ENCODE measurements around the gene SEPTIN11. TPM values are rescaled to one million over a fixed set of nuclear protein-coding genes. Genes with fewer than 3 reads are reported as not detected.

Gene SEPTIN11
- total RNA-seq, 1 donor from 2014 or later = 623 TPM

GRCh38 chr4:76998251-76998901, 48.8 kb downstream of the SEPTIN11 start:
- peak overlapping the region; percentile 42 for H3K27ac ChIP-seq (ENCODE audit: low read depth, low read length)
- H3K4me3 ChIP-seq (ENCODE audit: insufficient read depth, low read depth, low read length) = no peak overlapping the region
- no peaks in the 10 kb centered on the region for H3K9me3 ChIP-seq (ENCODE audit: insufficient read depth, low read depth, low read length)
- Mint-ChIP-seq H3K4me1 (ENCODE audit: low read depth, unreplicated experiment) (peaks cover 81% of the 10 kb centered on the region), H3K9me3 (ENCODE audit: unreplicated experiment) (no peaks in the 10 kb centered on the region), H3K27ac (ENCODE audit: unreplicated experiment) (peak overlapping the region; percentile 97), H3K36me3 (ENCODE audit: low read depth, unreplicated experiment) (peaks cover 43% of the 10 kb centered on the region), H3K4me3 (ENCODE audit: unreplicated experiment) (peak overlapping the region; percentile 63), H3K27me3 (ENCODE audit: low read depth, unreplicated experiment) (no peaks in the 10 kb centered on the region)
- no peak overlapping the region for H3K4me2 ChIP-seq (ENCODE audit: low read length)
- DNase-seq (ENCODE audit: low read depth) (peak; percentile 67), FAIRE-seq (no peak)
- H4K20me1 ChIP-seq (ENCODE audit: insufficient read depth, low read length) = no peaks in the 10 kb centered on the region
- peaks cover 34% of the 10 kb centered on the region for H3K36me3 ChIP-seq (ENCODE audit: insufficient read depth, low read length)
- peaks cover 25% of the 10 kb centered on the region for H3K4me1 ChIP-seq (ENCODE audit: insufficient read depth, low read length)
- H3K9ac ChIP-seq (ENCODE audit: low read length) = peak overlapping the region; percentile 22
- no peak overlapping the region for H2AFZ ChIP-seq (ENCODE audit: low read depth, low read length)
- H3K79me2 ChIP-seq (ENCODE audit: insufficient read depth, low read length) = peaks cover 61% of the 10 kb centered on the region
- H3K27me3 ChIP-seq (ENCODE audit: insufficient read depth, low read length) = no peaks in the 10 kb centered on the region
- TF ChIP-seq, protein P1, sequence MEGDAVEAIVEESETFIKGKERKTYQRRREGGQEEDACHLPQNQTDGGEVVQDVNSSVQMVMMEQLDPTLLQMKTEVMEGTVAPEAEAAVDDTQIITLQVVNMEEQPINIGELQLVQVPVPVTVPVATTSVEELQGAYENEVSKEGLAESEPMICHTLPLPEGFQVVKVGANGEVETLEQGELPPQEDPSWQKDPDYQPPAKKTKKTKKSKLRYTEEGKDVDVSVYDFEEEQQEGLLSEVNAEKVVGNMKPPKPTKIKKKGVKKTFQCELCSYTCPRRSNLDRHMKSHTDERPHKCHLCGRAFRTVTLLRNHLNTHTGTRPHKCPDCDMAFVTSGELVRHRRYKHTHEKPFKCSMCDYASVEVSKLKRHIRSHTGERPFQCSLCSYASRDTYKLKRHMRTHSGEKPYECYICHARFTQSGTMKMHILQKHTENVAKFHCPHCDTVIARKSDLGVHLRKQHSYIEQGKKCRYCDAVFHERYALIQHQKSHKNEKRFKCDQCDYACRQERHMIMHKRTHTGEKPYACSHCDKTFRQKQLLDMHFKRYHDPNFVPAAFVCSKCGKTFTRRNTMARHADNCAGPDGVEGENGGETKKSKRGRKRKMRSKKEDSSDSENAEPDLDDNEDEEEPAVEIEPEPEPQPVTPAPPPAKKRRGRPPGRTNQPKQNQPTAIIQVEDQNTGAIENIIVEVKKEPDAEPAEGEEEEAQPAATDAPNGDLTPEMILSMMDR (IDR thresholded peaks at IDR 0.05; ENCODE audit: insufficient read depth, low read depth, low read length) = no peak

Other genes with a start within 250 kb of the SEPTIN11 start
- 6.2 and 6.8 TPM in 2 replicates for gene SOWAHB, start 51.6 kb upstream of the SEPTIN11 start, total RNA-seq
- 135 and 141 TPM in 2 replicates for gene CCNI, start 126.2 kb downstream of the SEPTIN11 start, total RNA-seq
- gene CCNG2, start 207.5 kb downstream of the SEPTIN11 start, total RNA-seq = 53.3 and 54.7 TPM in 2 replicates